Activated B cell treated with CpG ODN at 0.5 μM for 24 hours (primary cell): ENCODE measurements around the gene PPP4C. TPM values are rescaled to one million over a fixed set of nuclear protein-coding genes. Genes with fewer than 3 reads are reported as not detected.
A peak's percentile ranks its signal among the peaks of the same experiment; 100 is the strongest.

ENCODE experiments used
- ATAC-seq: fragments of 200-7000 bp; cut with Tn5 transposase; one replicate; pipeline ENCODE4 v1.10.0; 2021; ENCODE audit warnings: low read depth, mild to moderate bottlenecking, moderate library complexity
- CTCF ChIA-PET: fragments of 350-600 bp; sonication (Branson Sonifier 250); formaldehyde crosslinking; loops from one replicate; lab custom pipeline; 2021; ENCODE audit warnings: antibody characterized with exemption; lab: Charles Lee
- POLR2A ChIA-PET: fragments of 350-600 bp; sonication (Branson Sonifier 250); formaldehyde crosslinking; loops from one replicate; lab custom pipeline; 2021; ENCODE audit warnings: antibody characterized with exemption; lab: Charles Lee
- DNase-seq: peaks from one replicate; pipeline ENCODE4 v3.0.0; 2022
- H3K27ac Mint-ChIP-seq: one replicate; pipeline ENCODE4 v1.8.0; 2020; ENCODE audit warnings: mixed read lengths
- H3K27me3 Mint-ChIP-seq: one replicate; pipeline ENCODE4 v1.8.0; 2021; ENCODE audit warnings: mixed read lengths
- H3K36me3 Mint-ChIP-seq: one replicate; pipeline ENCODE4 v1.8.0; 2021; ENCODE audit warnings: low read depth, mixed read lengths
- H3K4me1 Mint-ChIP-seq: one replicate; pipeline ENCODE4 v1.8.0; 2021; ENCODE audit warnings: mixed read lengths
- H3K4me3 Mint-ChIP-seq: one replicate; pipeline ENCODE4 v1.8.0; 2020; ENCODE audit warnings: mild to moderate bottlenecking, mixed read lengths
- H3K9me3 Mint-ChIP-seq: one replicate; pipeline ENCODE4 v1.8.0; 2020; ENCODE audit warnings: mixed read lengths
- intact Hi-C: fragments of 100-400 bp; cut with micrococcal nuclease; formaldehyde crosslinking; loops from one replicate; pipeline ENCODE4 v1.15.1; 2024
- total RNA-seq: library from RNA; stranded (reverse); gene quantifications from 2 replicates; pipeline ENCODE4 v1.2.3, GENCODE V29; 2022
- TF ChIP-seq, protein P1 (sequence below): fragments of 200-600 bp; IDR thresholded peaks from one replicate; pipeline ENCODE4 v1.8.0; 2022; ENCODE audit warnings: antibody characterized with exemption, mild to moderate bottlenecking

PPP4C gene
- total RNA-seq, 1 donor from 2014 or later, result 124 TPM

DNA sequence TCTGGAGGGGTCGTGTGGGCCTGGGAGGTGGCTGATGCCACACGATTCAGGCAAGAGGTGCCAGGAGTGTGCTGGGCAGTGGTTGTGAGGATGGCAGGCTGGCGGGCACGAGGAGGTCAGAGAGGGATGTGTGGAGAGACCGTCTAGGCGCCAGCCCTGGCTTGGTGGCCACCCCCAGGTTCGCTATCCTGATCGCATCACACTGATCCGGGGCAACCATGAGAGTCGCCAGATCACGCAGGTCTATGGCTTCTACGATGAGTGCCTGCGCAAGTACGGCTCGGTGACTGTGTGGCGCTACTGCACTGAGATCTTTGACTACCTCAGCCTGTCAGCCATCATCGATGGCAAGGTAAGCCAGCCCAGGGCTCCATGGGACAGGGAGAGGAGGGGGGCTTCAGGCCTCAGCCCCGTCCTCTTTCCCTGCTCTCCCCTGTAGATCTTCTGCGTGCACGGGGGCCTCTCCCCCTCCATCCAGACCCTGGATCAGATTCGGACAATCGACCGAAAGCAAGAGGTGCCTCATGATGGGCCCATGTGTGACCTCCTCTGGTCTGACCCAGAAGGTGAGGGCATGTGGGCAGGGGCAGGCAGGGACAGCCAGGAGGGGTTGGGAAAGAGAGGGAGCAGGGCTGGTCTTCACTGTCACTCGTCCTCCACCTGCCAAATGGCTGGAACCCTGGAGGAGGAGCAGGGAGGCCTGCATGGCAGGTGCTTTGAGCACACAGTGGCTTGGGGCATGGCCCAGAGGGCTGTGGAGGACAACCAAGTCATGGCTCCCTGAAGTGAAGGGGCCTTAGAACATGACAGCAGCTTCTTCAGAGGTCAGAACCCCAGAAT, 7.6 kb downstream of the PPP4C start:
- ChIA-PET CTCF (interaction anchor here (2.1 kb wide), 1 partner anchor 8 kb away, joined by 5 read pairs; the partner anchor contains the start of gene TBX6), POLR2A (interaction anchor here (0.5 to 2.5 kb wide), 3 partner anchors 9 to 28 kb away, joined by 3 to 13 read pairs (median 5); partner anchors contain the start of gene TBX6)
- Mint-ChIP-seq H3K36me3 (peaks cover 66% of the 10 kb centered on the region), H3K9me3 (no peaks in the 10 kb centered on the region), H3K4me1 (peaks cover 5% of the 10 kb centered on the region), H3K27me3 (no peaks in the 10 kb centered on the region), H3K27ac (no peak overlapping the region), H3K4me3 (no peak overlapping the region)
- intact Hi-C loops, result no loop called here
- ATAC-seq (peak; percentile 7), DNase-seq (no peak)
- TF ChIP-seq, protein P1, sequence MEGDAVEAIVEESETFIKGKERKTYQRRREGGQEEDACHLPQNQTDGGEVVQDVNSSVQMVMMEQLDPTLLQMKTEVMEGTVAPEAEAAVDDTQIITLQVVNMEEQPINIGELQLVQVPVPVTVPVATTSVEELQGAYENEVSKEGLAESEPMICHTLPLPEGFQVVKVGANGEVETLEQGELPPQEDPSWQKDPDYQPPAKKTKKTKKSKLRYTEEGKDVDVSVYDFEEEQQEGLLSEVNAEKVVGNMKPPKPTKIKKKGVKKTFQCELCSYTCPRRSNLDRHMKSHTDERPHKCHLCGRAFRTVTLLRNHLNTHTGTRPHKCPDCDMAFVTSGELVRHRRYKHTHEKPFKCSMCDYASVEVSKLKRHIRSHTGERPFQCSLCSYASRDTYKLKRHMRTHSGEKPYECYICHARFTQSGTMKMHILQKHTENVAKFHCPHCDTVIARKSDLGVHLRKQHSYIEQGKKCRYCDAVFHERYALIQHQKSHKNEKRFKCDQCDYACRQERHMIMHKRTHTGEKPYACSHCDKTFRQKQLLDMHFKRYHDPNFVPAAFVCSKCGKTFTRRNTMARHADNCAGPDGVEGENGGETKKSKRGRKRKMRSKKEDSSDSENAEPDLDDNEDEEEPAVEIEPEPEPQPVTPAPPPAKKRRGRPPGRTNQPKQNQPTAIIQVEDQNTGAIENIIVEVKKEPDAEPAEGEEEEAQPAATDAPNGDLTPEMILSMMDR, result no peak

DNA sequence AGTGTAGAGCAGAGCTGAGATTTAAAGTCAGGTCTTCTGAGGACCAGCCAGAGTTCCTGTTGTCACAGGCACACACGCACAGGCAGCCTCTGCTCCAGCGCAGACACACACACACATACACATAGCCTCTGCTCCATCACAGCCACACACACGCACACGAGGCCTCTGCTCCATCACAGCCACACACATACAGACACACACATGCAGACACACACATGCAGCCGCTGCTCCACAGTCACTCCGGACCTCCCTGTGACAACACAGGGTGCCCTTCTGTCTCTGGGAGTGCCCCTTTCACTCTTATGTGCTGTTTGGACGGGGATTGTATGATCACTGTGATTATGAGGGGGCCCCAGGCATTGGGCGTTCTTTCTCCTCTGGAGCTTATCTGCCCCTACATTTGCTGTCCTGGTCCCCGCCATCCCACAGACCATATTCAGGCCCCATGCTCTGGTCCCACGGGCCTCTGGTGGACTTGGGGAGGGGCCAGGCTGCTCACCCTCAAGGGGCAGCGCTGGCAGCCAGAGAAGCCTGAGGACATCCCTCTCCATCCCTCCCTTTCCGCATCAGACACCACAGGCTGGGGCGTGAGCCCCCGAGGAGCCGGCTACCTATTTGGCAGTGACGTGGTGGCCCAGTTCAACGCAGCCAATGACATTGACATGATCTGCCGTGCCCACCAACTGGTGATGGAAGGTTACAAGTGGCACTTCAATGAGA, 8.5 kb downstream of the PPP4C start:
- Mint-ChIP-seq H3K9me3 (no peaks in the 10 kb centered on the region), H3K27ac (no peak overlapping the region), H3K4me3 (no peak overlapping the region), H3K27me3 (no peaks in the 10 kb centered on the region), H3K4me1 (peaks cover 4% of the 10 kb centered on the region), H3K36me3 (peaks cover 62% of the 10 kb centered on the region)
- intact Hi-C loops, result no loop called here
- ChIA-PET CTCF (no interaction called here), POLR2A (interaction anchor here (0.5 to 1.0 kb wide), 3 partner anchors 23 to 98 kb away, joined by 3 to 5 read pairs (median 3); no protein-coding TSS in a partner anchor)
- no peak for DNase-seq
- no peak for ATAC-seq
- TF ChIP-seq, protein P1, result no peak

DNA sequence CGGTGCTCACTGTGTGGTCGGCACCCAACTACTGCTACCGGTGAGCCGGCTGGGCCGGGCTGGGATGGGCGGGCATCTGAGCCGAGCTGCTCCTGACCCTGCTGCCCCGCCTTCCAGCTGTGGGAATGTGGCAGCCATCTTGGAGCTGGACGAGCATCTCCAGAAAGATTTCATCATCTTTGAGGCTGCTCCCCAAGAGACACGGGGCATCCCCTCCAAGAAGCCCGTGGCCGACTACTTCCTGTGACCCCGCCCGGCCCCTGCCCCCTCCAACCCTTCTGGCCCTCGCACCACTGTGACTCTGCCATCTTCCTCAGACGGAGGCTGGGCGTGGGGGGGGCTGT, 9.0 kb downstream of the PPP4C start:
- ChIA-PET CTCF (no interaction called here), POLR2A (interaction anchor here (0.7 to 1.0 kb wide), 2 partner anchors 30 to 97 kb away, joined by 3 read pairs; no protein-coding TSS in a partner anchor)
- ATAC-seq, result no peak
- Mint-ChIP-seq H3K36me3 (peaks cover 57% of the 10 kb centered on the region), H3K27ac (no peak overlapping the region), H3K9me3 (no peaks in the 10 kb centered on the region), H3K4me3 (no peak overlapping the region), H3K27me3 (no peaks in the 10 kb centered on the region), H3K4me1 (peaks cover 4% of the 10 kb centered on the region)
- intact Hi-C loops, result no loop called here
- DNase-seq, result no peak
- TF ChIP-seq, protein P1, result no peak

DNA sequence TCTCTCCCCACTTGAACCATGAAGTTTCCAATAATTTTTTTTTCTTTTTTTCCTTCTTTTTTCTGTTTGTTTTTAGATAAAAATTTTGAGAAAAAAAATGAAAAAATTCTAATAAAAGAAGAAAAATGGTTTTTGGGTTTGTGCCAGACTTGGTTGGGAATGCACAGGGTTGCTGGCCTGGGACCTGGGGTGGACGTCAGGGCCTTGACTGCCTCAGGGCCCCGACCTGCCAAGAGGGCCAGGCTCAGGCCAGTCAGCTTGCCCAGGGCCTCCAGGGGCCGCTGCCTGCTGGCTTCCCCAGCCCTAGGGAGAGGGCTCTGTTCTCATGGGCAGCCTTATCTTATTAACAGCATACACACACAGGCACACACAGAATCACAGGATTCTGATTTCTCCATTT, 9.5 kb downstream of the PPP4C start:
- no peak for DNase-seq
- Mint-ChIP-seq H3K4me1 (peaks cover 9% of the 10 kb centered on the region), H3K9me3 (no peaks in the 10 kb centered on the region), H3K4me3 (no peak overlapping the region), H3K27ac (no peak overlapping the region), H3K27me3 (no peaks in the 10 kb centered on the region), H3K36me3 (peaks cover 52% of the 10 kb centered on the region)
- ChIA-PET POLR2A (interaction anchor here (0.7 to 1.1 kb wide), 2 partner anchors 97 to 98 kb away, joined by 3 read pairs; partner anchors contain the start of gene CORO1A), CTCF (no interaction called here)
- TF ChIP-seq, protein P1, result no peak
- intact Hi-C loops, result no loop called here
- ATAC-seq, result no peak

DNA sequence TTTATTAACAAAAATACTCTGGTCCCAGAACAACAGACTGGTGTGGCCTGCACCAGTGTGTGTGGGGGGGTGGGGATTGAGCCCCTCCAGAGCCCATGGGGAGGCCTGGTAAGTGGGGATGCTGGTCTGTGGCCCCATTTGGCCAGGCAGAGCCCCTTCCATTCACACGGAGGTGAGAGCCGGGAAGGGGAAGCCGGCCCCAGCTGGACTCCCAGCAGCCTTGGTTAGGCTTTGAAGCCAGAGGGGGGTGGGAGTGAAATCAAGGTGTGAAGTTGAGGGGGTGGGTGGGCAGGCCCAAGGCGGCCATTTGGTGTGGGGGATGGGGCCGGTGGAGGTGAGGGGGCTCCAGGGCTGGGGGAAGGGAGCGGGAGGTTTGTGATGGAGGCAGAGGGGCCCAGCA, 10.0 kb downstream of the PPP4C start:
- DNase-seq, result no peak
- Mint-ChIP-seq H3K27ac (no peak overlapping the region), H3K9me3 (no peaks in the 10 kb centered on the region), H3K36me3 (peaks cover 49% of the 10 kb centered on the region), H3K4me3 (no peak overlapping the region), H3K27me3 (no peaks in the 10 kb centered on the region), H3K4me1 (peaks cover 11% of the 10 kb centered on the region)
- CTCF ChIA-PET, result no interaction called here
- TF ChIP-seq, protein P1, result no peak
- no peak for ATAC-seq
- POLR2A ChIA-PET, result interaction anchor here (1.1 kb wide), 1 partner anchor 97 kb away, joined by 3 read pairs; the partner anchor contains the start of gene CORO1A
- intact Hi-C loops, result no loop called here
